ENCODE results near the gene RAD50.

- no peak for TF ChIP-seq CTCF (IDR thresholded peaks at IDR 0.05)
- no peak for TF ChIP-seq EZH2 (IDR thresholded peaks at IDR 0.05)
Measured at GRCh38 chr5:132662004-132662401, 105.2 kb downstream of the RAD50 start.
